ENCODE measurements around the gene SMIM10L1.

The SMIM10L1 gene

GRCh38 chr12:11170810-11171144 is 217 bp upstream of the SMIM10L1 start:
- DNase-seq: no peak

DNA sequence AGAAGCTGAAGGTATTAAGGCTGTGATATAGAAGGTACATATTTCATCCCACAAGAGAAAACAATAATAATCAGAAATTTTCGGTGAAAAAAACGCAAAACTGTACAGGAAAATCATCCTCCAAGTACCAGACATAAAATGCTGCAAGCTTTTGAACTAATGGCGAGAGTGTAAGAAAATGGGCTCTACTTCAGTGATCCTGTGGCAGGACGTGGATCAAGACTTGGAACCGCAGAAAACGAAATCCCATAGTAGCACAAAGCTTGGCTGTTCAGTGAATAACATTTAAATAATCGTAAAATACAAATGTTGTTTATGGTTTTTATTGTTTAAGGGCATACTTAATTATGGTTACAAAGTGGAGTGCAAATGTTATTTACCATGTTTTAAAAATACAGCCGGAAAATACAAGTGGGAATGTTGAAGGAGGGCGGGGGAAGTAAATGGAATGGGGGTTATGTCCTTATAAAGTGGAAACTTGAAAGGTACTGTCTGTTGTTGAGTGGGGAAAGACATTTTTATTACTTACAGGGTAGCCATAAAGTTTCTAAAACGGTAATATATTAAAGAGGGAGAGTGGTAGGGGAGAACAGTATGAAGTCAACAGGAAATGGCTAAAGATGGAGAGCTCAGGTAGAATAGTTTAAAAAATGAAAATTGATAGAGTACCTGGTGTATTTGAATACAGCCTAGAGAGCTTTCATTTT is 1.1 kb downstream of the SMIM10L1 start:
- H3K56ac ChIP-seq (ENCODE audit: low read length): peak overlapping the region; percentile 89
- H3K79me1 ChIP-seq (ENCODE audit: low read length): peaks cover 4% of the 10 kb centered on the region
- no peak overlapping the region for H2AK5ac ChIP-seq (ENCODE audit: low read length)
- peaks cover 5% of the 10 kb centered on the region for H3K4me1 ChIP-seq (ENCODE audit: control insufficient read depth, low read depth, low read length)
- no peak overlapping the region for H3K23ac ChIP-seq (ENCODE audit: low read length)
- H3K4me2 ChIP-seq (ENCODE audit: low read length): peak overlapping the region; percentile 71
- no peak overlapping the region for H4K5ac ChIP-seq (ENCODE audit: low read length)
- H2BK120ac ChIP-seq (ENCODE audit: low read depth, low read length): no peak overlapping the region
- WGBS (ENCODE audit: extremely low coverage, insufficient coverage, low lambda C conversion rate): 100% methylated on average over 1 of the region's 10 CpGs
- H2BK15ac ChIP-seq (replicated peaks; ENCODE audit: low read depth): no peak overlapping the region
- no peak overlapping the region for H4K8ac ChIP-seq (ENCODE audit: low read depth, low read length)
- H3K4me3 ChIP-seq (ENCODE audit: low read length): peak overlapping the region; percentile 71
- H3K9ac ChIP-seq (ENCODE audit: low read length): peak overlapping the region; percentile 89
- H2BK5ac ChIP-seq (ENCODE audit: low read length): no peak overlapping the region
- no peaks in the 10 kb centered on the region for H3K36me3 ChIP-seq (ENCODE audit: control insufficient read depth, insufficient read depth, low read length)
- peaks cover 31% of the 10 kb centered on the region for H3K79me2 ChIP-seq (ENCODE audit: control insufficient read depth, insufficient read depth, low read length)
- H3K27ac ChIP-seq (ENCODE audit: low read depth, low read length): no peak overlapping the region
- H3K27me3 ChIP-seq (ENCODE audit: insufficient read depth, low read length, poor library complexity): no peaks in the 10 kb centered on the region
- no peak overlapping the region for H3K4ac ChIP-seq (ENCODE audit: low read depth, low read length)
- peak; percentile 45 for DNase-seq
- H3K18ac ChIP-seq (ENCODE audit: low read length): no peak overlapping the region

More at GRCh38 chr12:11170810-11171144, 217 bp upstream of the SMIM10L1 start:
- H3K79me1 ChIP-seq (ENCODE audit: low read length): peaks cover 10% of the 10 kb centered on the region
- H2BK5ac ChIP-seq (ENCODE audit: low read length): no peak overlapping the region
- H3K4me3 ChIP-seq (ENCODE audit: low read length): peak overlapping the region; percentile 84
- no peak overlapping the region for H3K4ac ChIP-seq (ENCODE audit: low read depth, low read length)
- H3K18ac ChIP-seq (ENCODE audit: low read length): no peak overlapping the region
- no peak overlapping the region for H4K8ac ChIP-seq (ENCODE audit: low read depth, low read length)
- H3K9ac ChIP-seq (ENCODE audit: low read length): peak overlapping the region; percentile 90
- H2BK15ac ChIP-seq (replicated peaks; ENCODE audit: low read depth): no peak overlapping the region
- no peaks in the 10 kb centered on the region for H3K36me3 ChIP-seq (ENCODE audit: control insufficient read depth, insufficient read depth, low read length)
- no peak overlapping the region for H4K5ac ChIP-seq (ENCODE audit: low read length)
- H3K4me2 ChIP-seq (ENCODE audit: low read length): peak overlapping the region; percentile 19
- no peaks in the 10 kb centered on the region for H3K27me3 ChIP-seq (ENCODE audit: insufficient read depth, low read length, poor library complexity)
- no CpG with 5 or more reads among the region's 4 CpGs for WGBS (ENCODE audit: extremely low coverage, insufficient coverage, low lambda C conversion rate)
- H3K4me1 ChIP-seq (ENCODE audit: control insufficient read depth, low read depth, low read length): peaks cover 5% of the 10 kb centered on the region
- peak overlapping the region; percentile 91 for H3K27ac ChIP-seq (ENCODE audit: low read depth, low read length)
- no peak overlapping the region for H2BK120ac ChIP-seq (ENCODE audit: low read depth, low read length)
- H2AK5ac ChIP-seq (ENCODE audit: low read length): no peak overlapping the region
- H3K56ac ChIP-seq (ENCODE audit: low read length): peak overlapping the region; percentile 58
- no peak overlapping the region for H3K23ac ChIP-seq (ENCODE audit: low read length)
- H3K79me2 ChIP-seq (ENCODE audit: control insufficient read depth, insufficient read depth, low read length): peaks cover 43% of the 10 kb centered on the region

DNA sequence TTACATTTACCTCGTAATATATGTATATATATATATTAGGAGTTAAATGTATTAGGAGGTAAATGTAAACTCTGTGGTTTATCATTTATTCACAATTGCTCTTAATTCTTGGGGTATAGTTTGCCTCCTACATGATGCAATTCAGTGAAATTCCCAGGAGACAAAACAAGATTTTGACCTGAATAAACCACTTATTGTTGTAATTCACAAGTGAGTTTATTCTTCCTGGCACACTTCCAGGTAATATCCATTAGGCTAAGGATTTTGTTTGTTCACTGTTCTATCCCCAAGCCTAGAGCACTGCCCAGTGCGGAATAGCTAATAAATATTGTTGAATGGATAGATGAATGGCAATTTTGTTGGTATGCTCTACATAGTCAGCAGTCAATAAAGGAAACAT is 3.0 kb downstream of the SMIM10L1 start:
- no peak overlapping the region for H3K27ac ChIP-seq (ENCODE audit: low read depth, low read length)
- H3K9ac ChIP-seq (ENCODE audit: low read length): no peak overlapping the region
- no peaks in the 10 kb centered on the region for H3K36me3 ChIP-seq (ENCODE audit: control insufficient read depth, insufficient read depth, low read length)
- no peak overlapping the region for H3K23ac ChIP-seq (ENCODE audit: low read length)
- no peak overlapping the region for H2BK15ac ChIP-seq (replicated peaks; ENCODE audit: low read depth)
- H3K27me3 ChIP-seq (ENCODE audit: insufficient read depth, low read length, poor library complexity): no peaks in the 10 kb centered on the region
- no peak overlapping the region for H3K4ac ChIP-seq (ENCODE audit: low read depth, low read length)
- H3K56ac ChIP-seq (ENCODE audit: low read length): no peak overlapping the region
- H2BK120ac ChIP-seq (ENCODE audit: low read depth, low read length): no peak overlapping the region
- no peak overlapping the region for H2BK5ac ChIP-seq (ENCODE audit: low read length)
- no peak overlapping the region for H3K4me3 ChIP-seq (ENCODE audit: low read length)
- H3K4me1 ChIP-seq (ENCODE audit: control insufficient read depth, low read depth, low read length): peaks cover 4% of the 10 kb centered on the region
- peaks cover 4% of the 10 kb centered on the region for H3K79me1 ChIP-seq (ENCODE audit: low read length)
- no peak overlapping the region for H4K8ac ChIP-seq (ENCODE audit: low read depth, low read length)
- no peak overlapping the region for H4K5ac ChIP-seq (ENCODE audit: low read length)
- no peak overlapping the region for H2AK5ac ChIP-seq (ENCODE audit: low read length)
- no peak overlapping the region for H3K18ac ChIP-seq (ENCODE audit: low read length)
- DNase-seq: no peak
- no peak overlapping the region for H3K4me2 ChIP-seq (ENCODE audit: low read length)
- peaks cover 22% of the 10 kb centered on the region for H3K79me2 ChIP-seq (ENCODE audit: control insufficient read depth, insufficient read depth, low read length)
- WGBS (ENCODE audit: extremely low coverage, insufficient coverage, low lambda C conversion rate): no CpG with 5 or more reads among the region's 2 CpGs

DNA sequence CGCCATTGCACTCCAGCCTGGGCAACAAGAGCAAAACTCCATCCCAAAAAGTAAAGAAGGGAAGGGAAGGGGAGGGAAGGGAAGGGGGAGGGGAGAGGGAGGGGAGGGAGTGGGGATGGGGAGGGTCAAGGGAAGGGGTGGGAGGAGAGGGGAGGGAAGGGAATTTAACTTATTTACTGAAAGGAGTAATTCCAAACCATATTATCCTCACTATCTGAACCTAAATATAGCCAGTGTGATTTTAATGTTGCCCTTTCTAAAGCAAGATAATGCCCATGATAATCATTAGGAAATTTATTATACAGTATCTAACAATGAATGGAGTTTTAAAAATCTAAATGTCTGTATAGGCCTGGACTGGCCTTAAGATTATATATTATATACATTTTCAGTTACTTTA is 7.3 kb downstream of the SMIM10L1 start:
- no peaks in the 10 kb centered on the region for H3K36me3 ChIP-seq (ENCODE audit: control insufficient read depth, insufficient read depth, low read length)
- H4K5ac ChIP-seq (ENCODE audit: low read length): no peak overlapping the region
- no peak overlapping the region for H3K56ac ChIP-seq (ENCODE audit: low read length)
- H3K4me1 ChIP-seq (ENCODE audit: control insufficient read depth, low read depth, low read length): no peaks in the 10 kb centered on the region
- no peak overlapping the region for H4K8ac ChIP-seq (ENCODE audit: low read depth, low read length)
- H3K79me2 ChIP-seq (ENCODE audit: control insufficient read depth, insufficient read depth, low read length): peaks cover 2% of the 10 kb centered on the region
- H3K4me2 ChIP-seq (ENCODE audit: low read length): no peak overlapping the region
- H3K4me3 ChIP-seq (ENCODE audit: low read length): no peak overlapping the region
- H2AK5ac ChIP-seq (ENCODE audit: low read length): no peak overlapping the region
- H3K27ac ChIP-seq (ENCODE audit: low read depth, low read length): no peak overlapping the region
- WGBS (ENCODE audit: extremely low coverage, insufficient coverage, low lambda C conversion rate): no CpG with 5 or more reads among the region's 1 CpG
- H3K23ac ChIP-seq (ENCODE audit: low read length): no peak overlapping the region
- no peaks in the 10 kb centered on the region for H3K79me1 ChIP-seq (ENCODE audit: low read length)
- no peak overlapping the region for H3K4ac ChIP-seq (ENCODE audit: low read depth, low read length)
- no peak overlapping the region for H3K18ac ChIP-seq (ENCODE audit: low read length)
- no peak for DNase-seq
- H2BK15ac ChIP-seq (replicated peaks; ENCODE audit: low read depth): no peak overlapping the region
- H3K9ac ChIP-seq (ENCODE audit: low read length): no peak overlapping the region
- no peak overlapping the region for H2BK120ac ChIP-seq (ENCODE audit: low read depth, low read length)
- H3K27me3 ChIP-seq (ENCODE audit: insufficient read depth, low read length, poor library complexity): no peaks in the 10 kb centered on the region
- no peak overlapping the region for H2BK5ac ChIP-seq (ENCODE audit: low read length)

GRCh38 chr12:11182529-11182928 is 11.5 kb downstream of the SMIM10L1 start:
- Histone ChIP-seq H3K56ac (ENCODE audit: low read length) (no peak overlapping the region), H3K79me1 (ENCODE audit: low read length) (no peaks in the 10 kb centered on the region), H2BK15ac (replicated peaks; ENCODE audit: low read depth) (no peak overlapping the region), H2AK5ac (ENCODE audit: low read length) (no peak overlapping the region), H2BK5ac (ENCODE audit: low read length) (no peak overlapping the region), H3K4ac (ENCODE audit: low read depth, low read length) (no peak overlapping the region), H3K4me3 (ENCODE audit: low read length) (no peak overlapping the region), H2BK120ac (ENCODE audit: low read depth, low read length) (no peak overlapping the region), H3K4me2 (ENCODE audit: low read length) (no peak overlapping the region), H3K18ac (ENCODE audit: low read length) (no peak overlapping the region), H3K27me3 (ENCODE audit: insufficient read depth, low read length, poor library complexity) (no peaks in the 10 kb centered on the region), H3K4me1 (ENCODE audit: control insufficient read depth, low read depth, low read length) (no peaks in the 10 kb centered on the region), H4K5ac (ENCODE audit: low read length) (no peak overlapping the region), H3K9ac (ENCODE audit: low read length) (no peak overlapping the region), H3K23ac (ENCODE audit: low read length) (no peak overlapping the region), H4K8ac (ENCODE audit: low read depth, low read length) (no peak overlapping the region), H3K79me2 (ENCODE audit: control insufficient read depth, insufficient read depth, low read length) (no peaks in the 10 kb centered on the region), H3K36me3 (ENCODE audit: control insufficient read depth, insufficient read depth, low read length) (no peaks in the 10 kb centered on the region), H3K27ac (ENCODE audit: low read depth, low read length) (no peak overlapping the region)
- no peak for DNase-seq

DNA sequence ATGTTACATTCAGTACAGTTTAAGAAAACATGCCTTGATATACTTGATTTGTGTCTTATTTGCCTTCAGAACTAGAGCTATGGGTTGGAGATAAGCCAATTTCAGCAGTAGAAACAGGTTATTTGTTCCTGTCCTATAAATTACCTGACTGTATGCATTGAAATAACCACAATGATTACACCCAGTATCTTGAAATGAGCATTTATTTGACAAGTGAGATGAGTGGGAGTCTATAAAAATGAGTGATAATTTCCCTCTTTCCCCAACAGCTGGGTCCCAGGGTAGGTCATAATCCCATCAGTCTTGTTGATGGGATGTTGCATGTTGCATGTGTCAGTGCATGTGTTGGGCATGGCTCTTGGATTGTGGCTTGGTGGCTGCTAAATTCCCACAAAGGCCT is 12.0 kb downstream of the SMIM10L1 start:
- Histone ChIP-seq H3K79me2 (ENCODE audit: control insufficient read depth, insufficient read depth, low read length) (no peaks in the 10 kb centered on the region), H3K4ac (ENCODE audit: low read depth, low read length) (no peak overlapping the region), H4K5ac (ENCODE audit: low read length) (no peak overlapping the region), H3K23ac (ENCODE audit: low read length) (no peak overlapping the region), H3K4me1 (ENCODE audit: control insufficient read depth, low read depth, low read length) (no peaks in the 10 kb centered on the region), H2AK5ac (ENCODE audit: low read length) (no peak overlapping the region), H3K4me2 (ENCODE audit: low read length) (no peak overlapping the region), H3K4me3 (ENCODE audit: low read length) (no peak overlapping the region), H2BK120ac (ENCODE audit: low read depth, low read length) (no peak overlapping the region), H3K56ac (ENCODE audit: low read length) (no peak overlapping the region), H3K36me3 (ENCODE audit: control insufficient read depth, insufficient read depth, low read length) (no peaks in the 10 kb centered on the region), H3K79me1 (ENCODE audit: low read length) (no peaks in the 10 kb centered on the region), H3K9ac (ENCODE audit: low read length) (no peak overlapping the region), H2BK15ac (replicated peaks; ENCODE audit: low read depth) (no peak overlapping the region), H4K8ac (ENCODE audit: low read depth, low read length) (no peak overlapping the region), H2BK5ac (ENCODE audit: low read length) (no peak overlapping the region), H3K27me3 (ENCODE audit: insufficient read depth, low read length, poor library complexity) (no peaks in the 10 kb centered on the region), H3K18ac (ENCODE audit: low read length) (no peak overlapping the region), H3K27ac (ENCODE audit: low read depth, low read length) (no peak overlapping the region)
- no peak for DNase-seq
